Measurements from ENCODE around the gene GAST. TPM values are rescaled to one million over a fixed set of nuclear protein-coding genes. Genes with fewer than 3 reads are reported as not detected.

The GAST gene
- total and polyA plus RNA-seq, 9 donors, result not detected

- Histone ChIP-seq H3K4me3 (no peak overlapping the region), H3K36me3 (no peaks in the 10 kb centered on the region), H3K4me1 (ENCODE audit: insufficient read depth) (peaks cover 5% of the 10 kb centered on the region), H3K9me3 (no peaks in the 10 kb centered on the region), H3K27me3 (no peaks in the 10 kb centered on the region), H3K27ac (no peak overlapping the region)
- WGBS, 3 donors, result 76 to 84% (median 76%) methylated on average over 10 of the region's 10 CpGs
- DNase-seq, result no peak
- TF ChIP-seq POLR2A (IDR thresholded peaks at IDR 0.05), result no peak
- TF ChIP-seq CTCF (IDR thresholded peaks at IDR 0.05), result no peak
- TF ChIP-seq EP300 (IDR thresholded peaks at IDR 0.05), result no peak
- intact Hi-C loops (cut with DNase I), result no loop called here
Measured at GRCh38 chr17:41707803-41708669, 4.1 kb upstream of the GAST start.

- intact Hi-C loops (cut with DNase I), result no loop called here
Measured at GRCh38 chr17:41710472-41711090, 1.6 kb upstream of the GAST start.

GRCh38 chr17:41717408-41718286 is 5.5 kb downstream of the GAST start:
- TF ChIP-seq POLR2A (IDR thresholded peaks at IDR 0.05) (no peak), CTCF (IDR thresholded peaks at IDR 0.05) (no peak), EP300 (IDR thresholded peaks at IDR 0.05) (no peak)
- H3K4me1 ChIP-seq (ENCODE audit: insufficient read depth), result no peaks in the 10 kb centered on the region
- no peaks in the 10 kb centered on the region for H3K27me3 ChIP-seq
- H3K36me3 ChIP-seq, result no peaks in the 10 kb centered on the region
- no peak overlapping the region for H3K27ac ChIP-seq
- H3K4me3 ChIP-seq, result no peak overlapping the region
- DNase-seq, result no peak
- H3K9me3 ChIP-seq, result no peaks in the 10 kb centered on the region
- WGBS, 3 donors, result 58 to 60% (median 58%) methylated on average over 15 of the region's 15 CpGs
- intact Hi-C loops (cut with DNase I), result no loop called here

More at GRCh38 chr17:41710472-41711090, 1.6 kb upstream of the GAST start:
- H3K9me3 ChIP-seq, result no peaks in the 10 kb centered on the region
- no peak overlapping the region for H3K27ac ChIP-seq
- 59 to 68% (median 64%) methylated on average over 8 of the region's 8 CpGs for WGBS, 3 donors
- H3K4me3 ChIP-seq, result no peak overlapping the region
- H3K27me3 ChIP-seq, result no peaks in the 10 kb centered on the region
- peaks cover 2% of the 10 kb centered on the region for H3K4me1 ChIP-seq (ENCODE audit: insufficient read depth)
- TF ChIP-seq CTCF (IDR thresholded peaks at IDR 0.05) (no peak), POLR2A (IDR thresholded peaks at IDR 0.05) (no peak), EP300 (IDR thresholded peaks at IDR 0.05) (no peak)
- no peak for DNase-seq
- no peaks in the 10 kb centered on the region for H3K36me3 ChIP-seq

- Histone ChIP-seq H3K27ac (no peak overlapping the region), H3K9me3 (no peaks in the 10 kb centered on the region), H3K4me3 (no peak overlapping the region), H3K4me1 (ENCODE audit: insufficient read depth) (no peaks in the 10 kb centered on the region), H3K27me3 (no peaks in the 10 kb centered on the region), H3K36me3 (no peaks in the 10 kb centered on the region)
- 48 to 53% (median 51%) methylated on average over 5 of the region's 5 CpGs for WGBS, 3 donors
- no peak for DNase-seq
- TF ChIP-seq EP300 (IDR thresholded peaks at IDR 0.05) (no peak), POLR2A (IDR thresholded peaks at IDR 0.05) (no peak), CTCF (IDR thresholded peaks at IDR 0.05) (no peak)
- intact Hi-C loops (cut with DNase I), result no loop called here
Measured at GRCh38 chr17:41718287-41718645, 6.1 kb downstream of the GAST start.

All from ovary (tissue), 9 donors.